Pancreas (tissue), 10 donors: ENCODE results near the gene TSHZ3. TPM values are rescaled to one million over a fixed set of nuclear protein-coding genes. Genes with fewer than 3 reads are reported as not detected.

Experiments
- ATAC-seq, 4 donors: fragments of 200-7000 bp; cut with Tn5 transposase; one replicate each; pipeline versions ENCODE4 v1.8.0 to v1.9.1; 2020; ENCODE audit warnings: mild to moderate bottlenecking in 4 of 4, moderate library complexity in 4 of 4
- DNase-seq, 6 donors: peaks; one replicate each; pipeline ENCODE4 v3.0.0-alpha.2; 2020
- FAIRE-seq: peaks from 2 replicates; lab custom pipeline; 2012; peaks lifted over from hg19 to GRCh38; lab: Jason Lieb, UNC
- H3K27ac ChIP-seq, 4 donors: fragments of 200-600 bp; sonication (generic); 1 replicate in 3 of 4; 2 replicates in 1 of 4; pipeline versions ENCODE4 v1.5.0 to v1.8.0; 2020
- H3K27me3 ChIP-seq, 4 donors: fragments of 200-600 bp; one replicate each; pipeline ENCODE4 v1.8.0; 2021
- H3K36me3 ChIP-seq, 3 donors: fragments of 200-600 bp; sonication (generic) in 1 of 3; one replicate each; pipeline versions ENCODE4 v1.5.0 to v1.8.0; 2020 to 2021
- H3K4me1 ChIP-seq, 3 donors: fragments of 200-600 bp; one replicate each; pipeline ENCODE4 v1.8.0; 2021
- H3K4me3 ChIP-seq, 4 donors: fragments of 200-600 bp; sonication (generic) in 2 of 4; one replicate each; pipeline versions ENCODE4 v1.5.0 to v1.8.0; 2020 to 2021
- H3K9me3 ChIP-seq, 4 donors: fragments of 200-600 bp; one replicate each; pipeline ENCODE4 v1.8.0; 2021
- WGBS, 2 donors: extraction: QIAGEN DNeasy Blood & Tissue Kit; methylation state at CpG; one replicate each; pipeline ENCODE4 v1.1.7; 2013; 5-methylcytosine and 5-hydroxymethylcytosine counted together
- intact Hi-C, 3 donors: fragments of 100-400 bp; cut with DNase I; formaldehyde crosslinking; loops; one replicate each; pipeline versions ENCODE4 v1.11.1 to v1.14.2; 2022
- polyA plus RNA-seq, 2 donors: library from polyadenylated mRNA; stranded (reverse); fragments of 200-250 nt; gene quantifications; one replicate each; pipeline ENCODE4 v1.2.3, GENCODE V29; 2013
- total RNA-seq, 6 donors: library from RNA; stranded (reverse); fragmentation: NEBNext Ultra II Directional in 4 of 6; extraction: Animal tissue kit (Norgen Biotek cat#: 25700) in 4 of 6; gene quantifications; one replicate each; pipeline versions ENCODE4 v1.2.1 to v1.2.4, GENCODE V29; 2021 to 2023
- TF ChIP-seq, protein P1 (sequence below), 4 donors: fragments of 200-600 bp; sonication (generic) in 3 of 4; IDR thresholded peaks; one replicate each; pipeline versions ENCODE4 v1.5.0 to v1.8.0; 2021; ENCODE audit warnings: antibody characterized with exemption in 4 of 4
- donor health status: healthy with polysubstance abuse.
- donor health status: DM: no; HTN: no; CAD: no; lungs with moderate emphysema.
- donor health status: DM: no; HTN: no; CAD: no.
- donor health status: control.
- donor health status: control.
- donor health status: Bipolar disorder and iron deficiency.
- donor health status: DM: yes; HTN: yes; CAD: no.
- donor health status: DM: no; HTN: no; CAD: no.
- donor health status: DM: no; HTN: no; CAD: no.
- donor health status: DM: yes; HTN: yes; CAD: no.

TSHZ3 gene
- total and polyA plus RNA-seq, 8 donors, result 0.87 to 3.2 (median 1.5) TPM

DNA sequence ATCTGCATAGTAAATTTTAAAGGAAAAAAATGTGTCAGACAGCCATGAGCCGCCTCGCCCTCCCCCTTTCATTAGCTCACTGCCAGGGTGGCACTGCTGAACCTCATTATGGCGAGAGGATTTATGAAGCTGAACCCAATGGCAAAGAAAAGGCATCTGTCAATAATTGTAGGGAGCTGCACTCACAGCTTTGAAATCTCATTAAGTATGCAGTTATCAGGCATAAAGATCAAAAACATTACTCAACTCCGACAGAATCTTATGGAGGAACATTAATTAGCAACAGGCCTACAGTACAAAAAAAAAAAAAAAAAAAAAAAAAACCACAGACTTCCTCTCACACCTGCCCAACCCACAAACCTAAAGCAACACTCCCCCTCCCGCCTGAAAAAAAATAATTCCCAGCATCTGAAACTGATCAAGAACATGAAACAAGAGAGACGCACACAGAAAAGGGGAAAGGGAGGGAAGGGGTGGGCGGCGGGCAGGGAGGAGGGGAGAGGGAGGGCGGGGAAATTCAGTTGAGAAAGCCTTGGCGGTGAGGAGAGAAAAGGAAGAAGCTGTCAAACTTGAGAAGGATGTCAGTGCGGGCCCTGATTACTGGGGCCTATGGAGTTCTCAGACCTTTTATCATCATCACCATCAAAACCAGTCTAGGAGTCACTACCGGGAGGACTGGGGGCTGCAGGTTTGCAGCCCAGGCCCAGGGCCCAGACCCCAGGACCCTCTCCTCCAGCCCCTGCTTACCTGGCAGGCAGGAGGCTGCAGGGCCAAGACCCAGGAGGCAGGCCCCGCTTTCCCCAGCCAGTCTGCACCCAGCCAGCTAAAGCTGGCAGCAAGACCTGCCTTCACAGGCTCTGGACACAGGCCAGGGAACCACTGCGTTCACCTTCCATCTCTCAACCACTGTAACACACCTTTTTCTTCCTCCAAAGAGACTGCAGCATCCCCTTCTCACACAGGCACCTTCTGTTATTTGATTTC lies 8.9 kb downstream of the TSHZ3 start:
- no peaks in the 10 kb centered on the region for H3K36me3 ChIP-seq
- ATAC-seq, result peak in 2 of 4 donors; percentile 22 to 29
- 67 to 68% methylated on average over 13 to 14 of the region's 14 CpGs for WGBS, 2 donors
- no peaks in the 10 kb centered on the region for H3K9me3 ChIP-seq
- no peaks in the 10 kb centered on the region for H3K27me3 ChIP-seq
- no peaks in the 10 kb centered on the region for H3K4me1 ChIP-seq
- TF ChIP-seq, protein P1, sequence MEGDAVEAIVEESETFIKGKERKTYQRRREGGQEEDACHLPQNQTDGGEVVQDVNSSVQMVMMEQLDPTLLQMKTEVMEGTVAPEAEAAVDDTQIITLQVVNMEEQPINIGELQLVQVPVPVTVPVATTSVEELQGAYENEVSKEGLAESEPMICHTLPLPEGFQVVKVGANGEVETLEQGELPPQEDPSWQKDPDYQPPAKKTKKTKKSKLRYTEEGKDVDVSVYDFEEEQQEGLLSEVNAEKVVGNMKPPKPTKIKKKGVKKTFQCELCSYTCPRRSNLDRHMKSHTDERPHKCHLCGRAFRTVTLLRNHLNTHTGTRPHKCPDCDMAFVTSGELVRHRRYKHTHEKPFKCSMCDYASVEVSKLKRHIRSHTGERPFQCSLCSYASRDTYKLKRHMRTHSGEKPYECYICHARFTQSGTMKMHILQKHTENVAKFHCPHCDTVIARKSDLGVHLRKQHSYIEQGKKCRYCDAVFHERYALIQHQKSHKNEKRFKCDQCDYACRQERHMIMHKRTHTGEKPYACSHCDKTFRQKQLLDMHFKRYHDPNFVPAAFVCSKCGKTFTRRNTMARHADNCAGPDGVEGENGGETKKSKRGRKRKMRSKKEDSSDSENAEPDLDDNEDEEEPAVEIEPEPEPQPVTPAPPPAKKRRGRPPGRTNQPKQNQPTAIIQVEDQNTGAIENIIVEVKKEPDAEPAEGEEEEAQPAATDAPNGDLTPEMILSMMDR (IDR thresholded peaks at IDR 0.05), result no peak
- no peak overlapping the region for H3K4me3 ChIP-seq
- no peak for FAIRE-seq
- intact Hi-C loops, result no loop called here
- no peak overlapping the region for H3K27ac ChIP-seq
- no peak for DNase-seq

- no peaks in the 10 kb centered on the region for H3K27me3 ChIP-seq
- intact Hi-C loops, result no loop called here
- no peak overlapping the region for H3K27ac ChIP-seq
- H3K4me1 ChIP-seq, result no peaks in the 10 kb centered on the region
- TF ChIP-seq, protein P1 (IDR thresholded peaks at IDR 0.05), result no peak
- no peaks in the 10 kb centered on the region for H3K9me3 ChIP-seq
- H3K4me3 ChIP-seq, result no peak overlapping the region
- FAIRE-seq (no peak), DNase-seq (no peak), ATAC-seq (peak in 1 of 4 donors; percentile 21)
- no peaks in the 10 kb centered on the region for H3K36me3 ChIP-seq
- WGBS, 2 donors, result 34 to 41% methylated on average over 5 of the region's 5 CpGs
Measured at GRCh38 chr19:31339411-31339810, 9.8 kb downstream of the TSHZ3 start.

- H3K27me3 ChIP-seq, result no peaks in the 10 kb centered on the region
- TF ChIP-seq, protein P1 (IDR thresholded peaks at IDR 0.05), result no peak
- 49 to 62% methylated on average over 10 of the region's 10 CpGs for WGBS, 2 donors
- intact Hi-C loops, result no loop called here
- no peaks in the 10 kb centered on the region for H3K4me1 ChIP-seq
- no peaks in the 10 kb centered on the region for H3K9me3 ChIP-seq
- no peak overlapping the region for H3K27ac ChIP-seq
- DNase-seq, result no peak
- H3K4me3 ChIP-seq, result no peak overlapping the region
- peak in 3 of 4 donors; percentile 65 to 78 (median 74) for ATAC-seq
- no peak for FAIRE-seq
- no peaks in the 10 kb centered on the region for H3K36me3 ChIP-seq
Measured at GRCh38 chr19:31338069-31338776, 11.0 kb downstream of the TSHZ3 start.

DNA sequence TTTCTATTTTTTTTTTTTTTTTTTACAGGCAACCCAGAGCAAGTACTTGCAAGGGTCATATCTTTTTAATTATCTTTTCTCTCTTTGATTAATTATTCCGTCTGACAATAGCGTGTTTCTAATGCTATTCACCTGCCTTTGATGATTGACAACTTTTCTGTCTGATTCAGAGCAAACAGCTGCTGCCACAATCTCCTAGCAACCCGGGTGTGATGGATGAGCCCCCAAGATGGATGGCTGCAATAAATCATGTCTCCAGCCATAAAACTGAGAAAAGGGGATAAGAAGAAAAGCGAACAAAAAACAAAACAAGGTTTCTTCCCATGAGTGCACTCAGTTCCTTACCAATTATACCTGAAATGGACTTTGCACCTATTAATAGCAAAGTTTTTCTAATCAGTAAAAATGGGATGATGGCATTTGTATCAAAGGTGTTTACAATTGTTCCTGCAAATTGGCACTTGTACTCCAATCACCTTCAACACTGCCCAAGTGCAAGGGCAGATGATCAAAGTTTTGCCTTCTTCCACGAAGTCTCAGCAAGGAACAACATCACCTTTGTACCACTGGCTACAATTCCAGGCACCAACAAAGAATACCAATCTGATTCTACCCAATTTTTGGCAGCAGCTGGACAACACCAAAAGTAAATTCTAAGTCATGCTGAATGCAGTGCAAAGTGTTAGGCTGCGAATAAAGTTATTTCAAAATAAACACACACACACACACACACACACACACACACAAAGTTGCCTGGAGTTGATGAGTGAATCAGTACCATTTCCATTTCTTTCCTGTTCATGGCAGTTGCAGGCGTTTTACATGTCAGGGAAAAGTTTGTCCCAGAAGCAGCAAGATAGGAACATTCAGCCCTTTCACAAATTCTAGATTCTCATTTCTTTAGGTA lies 12.0 kb downstream of the TSHZ3 start:
- FAIRE-seq (no peak), ATAC-seq (no peak), DNase-seq (no peak)
- no peak overlapping the region for H3K4me3 ChIP-seq
- H3K36me3 ChIP-seq, result no peaks in the 10 kb centered on the region
- H3K27ac ChIP-seq, result no peak overlapping the region
- no peaks in the 10 kb centered on the region for H3K4me1 ChIP-seq
- H3K27me3 ChIP-seq, result no peaks in the 10 kb centered on the region
- 64 to 74% methylated on average over 7 of the region's 7 CpGs for WGBS, 2 donors
- TF ChIP-seq, protein P1 (IDR thresholded peaks at IDR 0.05), result no peak
- intact Hi-C loops, result no loop called here
- no peaks in the 10 kb centered on the region for H3K9me3 ChIP-seq
